NCI-H82 treated with DMSO at 0.1 percent for 48 hours (cell line): ENCODE measurements around the gene NFKBIB.
"Not testable (repeated sequence)": the region's sequence is repeated elsewhere in the genome, so short reads cannot be mapped to it uniquely, and the experiment has no call there.

Experiments used
- DNase-seq: peaks from one replicate; lab custom pipeline; 2025; ENCODE audit not compliant: unreplicated experiment; lab: John Stamatoyannopoulos, UW

Gene NFKBIB, protein sequence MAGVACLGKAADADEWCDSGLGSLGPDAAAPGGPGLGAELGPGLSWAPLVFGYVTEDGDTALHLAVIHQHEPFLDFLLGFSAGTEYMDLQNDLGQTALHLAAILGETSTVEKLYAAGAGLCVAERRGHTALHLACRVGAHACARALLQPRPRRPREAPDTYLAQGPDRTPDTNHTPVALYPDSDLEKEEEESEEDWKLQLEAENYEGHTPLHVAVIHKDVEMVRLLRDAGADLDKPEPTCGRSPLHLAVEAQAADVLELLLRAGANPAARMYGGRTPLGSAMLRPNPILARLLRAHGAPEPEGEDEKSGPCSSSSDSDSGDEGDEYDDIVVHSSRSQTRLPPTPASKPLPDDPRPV

DNA sequence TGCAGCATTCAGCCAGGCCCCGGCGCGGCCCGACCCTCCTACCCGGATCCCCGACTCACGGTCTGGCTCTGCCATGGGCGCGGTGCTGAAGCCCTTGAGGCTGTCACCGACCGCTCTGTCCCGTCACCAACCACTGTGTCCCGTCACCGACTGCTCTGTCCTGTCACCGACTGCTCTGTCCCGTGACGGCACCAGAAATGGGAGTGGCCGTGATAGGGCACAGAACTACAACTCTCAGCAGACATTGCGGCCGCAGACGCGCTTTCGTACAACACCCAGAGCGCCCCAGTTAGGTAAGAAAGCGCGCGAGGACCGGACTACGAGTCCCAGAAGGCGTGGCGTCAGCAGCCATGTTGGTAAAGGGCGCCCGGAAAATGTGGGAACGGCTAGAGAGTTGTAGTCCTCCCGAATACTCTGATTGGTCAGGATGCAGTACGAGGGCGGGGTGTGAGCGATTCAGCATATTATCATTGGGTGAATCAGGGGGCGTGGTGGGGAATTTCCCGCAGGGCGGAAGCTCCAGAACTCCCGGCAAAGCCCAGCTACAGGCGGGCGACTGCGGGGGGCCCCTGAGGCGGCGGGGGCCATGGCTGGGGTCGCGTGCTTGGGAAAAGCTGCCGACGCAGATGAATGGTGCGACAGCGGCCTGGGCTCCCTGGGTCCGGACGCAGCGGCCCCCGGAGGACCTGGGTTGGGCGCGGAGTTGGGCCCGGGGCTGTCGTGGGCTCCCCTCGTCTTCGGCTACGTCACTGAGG, at the start of gene NFKBIB, which contains the start of gene SIRT2:
Gene NFKBIB, plus strand, starts transcription at position 523 of the 755 bp plus-strand sequence. Its CDS starts 64 bp downstream, at position 587.
Gene SIRT2, minus strand, starts transcription at position 172 of the 755 bp plus-strand sequence. Its CDS starts 97 bp downstream, at position 75.
- peak; percentile 100 for DNase-seq

DNA sequence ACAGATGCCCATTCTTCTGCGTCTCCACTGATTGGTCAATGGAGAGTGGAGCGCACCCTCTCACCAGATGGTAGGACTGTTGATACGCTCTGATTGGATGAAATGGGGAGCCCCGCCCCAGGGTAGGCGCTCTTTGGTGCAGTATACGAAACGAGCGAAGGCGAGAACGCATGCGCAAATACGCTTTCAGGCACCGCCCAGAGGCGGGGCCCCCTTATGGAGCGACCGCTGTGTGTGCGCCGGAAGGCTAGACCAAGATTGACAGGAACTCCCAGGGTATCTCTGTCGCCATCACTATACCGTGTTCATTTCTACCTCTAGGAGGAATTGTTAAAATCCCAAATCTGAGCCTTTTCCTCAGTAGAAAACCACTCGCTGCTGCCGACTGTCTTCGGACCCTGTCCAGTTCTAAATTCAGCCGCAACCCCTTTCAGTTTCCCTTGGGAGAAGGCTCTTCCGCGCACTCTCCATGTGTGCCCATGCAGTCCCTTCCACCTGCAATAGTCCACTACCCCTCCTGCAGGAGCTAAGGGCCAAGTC, 49.3 kb upstream of the NFKBIB start:
- DNase-seq = no peak

DNA sequence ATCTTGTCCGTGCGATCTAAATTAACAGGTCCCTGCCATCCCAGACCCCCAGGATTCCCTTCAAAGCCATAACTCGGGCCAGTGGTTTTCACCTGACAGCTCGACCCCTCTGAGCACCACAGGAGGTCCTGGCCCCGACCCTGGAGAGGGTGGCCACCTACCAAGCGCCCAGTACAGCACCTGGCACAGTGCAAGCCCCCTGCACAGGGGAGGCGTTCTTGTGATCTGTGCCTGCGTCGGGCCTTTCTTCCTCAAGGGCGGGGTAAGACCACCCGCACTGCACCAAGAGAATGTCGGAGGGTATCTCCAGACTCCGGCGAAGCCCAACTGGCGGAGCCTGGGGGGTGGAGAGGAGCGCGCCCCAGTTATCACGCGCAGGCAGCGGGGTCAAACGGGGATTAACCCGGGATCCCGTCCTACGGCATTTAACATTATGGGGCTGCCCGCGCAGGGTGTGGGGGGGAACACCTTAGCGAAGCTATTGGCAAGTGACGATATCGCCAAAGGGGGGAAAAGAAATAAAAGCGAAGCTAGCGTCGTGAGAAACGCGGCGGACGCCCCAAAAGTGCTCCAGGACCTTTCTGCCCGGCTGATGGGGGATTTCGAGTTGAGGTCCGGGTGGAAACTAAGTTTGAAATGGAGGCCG, 48.7 kb upstream of the NFKBIB start:
- DNase-seq = peak; percentile 51

DNA sequence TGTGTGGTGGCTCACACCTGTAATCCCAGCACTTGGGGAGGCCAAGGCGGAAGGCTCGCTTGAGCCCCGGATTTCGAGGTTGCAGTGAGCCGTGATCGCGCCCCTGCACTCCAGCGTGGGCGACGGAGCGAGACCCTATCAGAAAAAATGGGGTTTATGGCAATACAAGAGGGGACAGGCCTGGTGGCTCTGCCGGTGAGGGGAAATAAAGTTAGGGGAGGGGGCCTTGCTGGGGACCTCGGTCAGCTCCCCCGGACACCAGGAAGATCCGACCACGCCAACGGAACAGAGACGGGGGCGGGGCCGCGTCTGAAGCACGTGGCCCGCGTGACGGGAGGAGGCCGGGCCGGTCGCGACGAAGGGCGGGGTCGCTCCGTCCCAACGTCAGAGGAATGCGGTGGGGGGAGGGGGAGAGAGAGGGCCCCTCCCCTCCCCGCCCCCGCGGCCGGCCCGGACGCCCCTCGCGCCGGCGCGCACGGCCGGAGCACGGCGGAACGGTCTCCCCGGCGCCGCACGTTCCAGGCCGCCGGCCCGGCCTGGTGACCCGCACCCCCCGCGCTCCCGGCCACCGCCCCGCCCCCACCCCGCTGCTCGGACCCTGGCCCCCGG, 48.0 kb upstream of the NFKBIB start:
- peak; percentile 82 for DNase-seq

DNA sequence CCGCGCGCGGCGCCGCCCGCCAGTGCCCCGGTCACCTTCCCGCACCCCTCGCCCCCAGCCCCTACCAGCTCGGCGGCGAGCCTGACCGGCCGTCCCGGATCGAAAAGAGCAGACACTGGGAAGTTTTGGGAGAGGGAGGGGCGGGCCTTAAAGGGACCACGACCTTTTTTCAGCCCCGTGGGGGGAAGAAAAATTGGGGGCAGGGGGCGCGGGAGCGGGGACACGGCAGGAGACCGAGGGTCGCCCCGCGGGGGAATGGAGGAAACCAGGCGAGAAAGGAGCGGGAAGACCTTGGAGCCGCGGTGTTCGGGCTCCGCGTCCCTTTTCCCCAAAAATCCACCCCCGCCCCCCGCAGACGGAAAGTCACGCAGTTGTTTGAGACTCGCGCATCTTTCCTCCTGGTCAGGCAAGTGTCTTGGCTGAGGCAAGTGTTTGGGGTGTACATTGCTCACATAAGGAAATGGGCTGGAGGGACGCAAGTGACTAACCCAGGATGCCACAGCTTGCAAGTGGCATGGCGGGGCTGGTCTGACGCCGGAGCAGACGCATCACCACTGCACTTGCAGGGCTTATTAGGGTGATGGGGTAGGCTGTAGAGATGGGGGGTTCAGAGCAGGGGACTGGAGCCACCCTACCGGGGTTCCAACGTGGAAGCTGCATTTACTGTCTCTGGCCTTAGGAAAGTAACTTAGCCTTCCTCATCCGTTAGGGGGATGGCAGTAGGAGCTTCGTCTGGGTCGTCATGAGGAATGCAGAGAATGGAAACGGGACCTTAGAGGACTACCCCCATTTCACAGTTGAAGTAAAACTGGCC, 47.3 kb upstream of the NFKBIB start:
- no peak for DNase-seq

DNA sequence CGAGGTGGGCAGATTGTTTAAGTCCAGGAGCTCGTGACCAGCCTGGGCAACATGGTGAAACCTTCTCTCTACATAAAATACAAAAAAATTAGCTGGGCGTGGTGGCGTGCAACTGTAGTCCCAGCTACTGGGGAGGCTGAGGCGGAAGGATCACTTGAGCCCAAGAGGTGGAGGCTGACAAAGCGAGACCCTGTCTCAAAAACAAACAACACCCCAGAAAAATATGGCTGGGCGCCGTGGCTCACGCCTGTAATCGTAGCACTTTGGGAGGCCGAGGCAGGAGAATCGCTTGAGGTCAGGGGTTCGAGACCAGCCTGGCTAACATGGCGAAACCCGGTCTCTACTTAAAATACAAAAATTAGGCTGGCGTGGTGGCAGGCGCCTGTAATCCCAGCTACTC, 46.6 kb upstream of the NFKBIB start:
- no peak for DNase-seq

DNA sequence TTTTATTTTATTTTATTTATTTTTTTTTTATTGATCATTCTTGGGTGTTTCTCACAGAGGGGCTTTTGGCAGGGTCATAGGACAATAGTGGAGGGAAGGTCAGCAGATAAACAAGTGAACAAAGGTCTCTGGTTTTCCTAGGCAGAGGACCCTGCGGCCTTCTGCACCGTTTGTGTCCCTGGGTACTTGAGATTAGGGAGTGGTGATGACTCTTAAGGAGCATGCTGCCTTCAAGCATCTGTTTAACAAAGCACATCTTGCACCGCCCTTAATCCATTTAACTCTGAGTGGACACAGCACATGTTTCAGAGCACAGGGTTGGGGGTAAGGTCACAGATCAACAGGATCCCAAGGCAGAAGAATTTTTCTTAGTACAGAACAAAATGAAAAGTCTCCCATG, 44.8 kb upstream of the NFKBIB start:
- peak; percentile 16 for DNase-seq

DNA sequence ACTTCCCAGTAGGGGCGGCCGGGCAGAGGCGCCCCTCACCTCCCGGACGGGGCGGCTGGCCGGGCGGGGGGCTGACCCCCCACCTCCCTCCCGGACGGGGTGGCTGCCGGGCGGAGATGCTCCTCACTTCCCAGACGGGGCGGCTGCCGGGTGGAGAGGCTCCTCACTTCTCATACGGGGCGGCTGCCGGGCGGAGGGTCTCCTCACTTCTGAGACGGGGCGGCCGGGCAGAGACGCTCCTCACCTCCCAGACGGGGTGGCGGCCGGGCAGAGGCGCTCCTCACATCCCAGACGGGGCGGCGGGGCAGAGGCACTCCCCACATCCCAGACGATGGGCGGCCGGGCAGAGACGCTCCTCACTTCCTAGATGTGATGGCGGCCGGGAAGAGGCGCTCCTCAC, 44.0 kb upstream of the NFKBIB start:
- not testable (repeated sequence) for DNase-seq

DNA sequence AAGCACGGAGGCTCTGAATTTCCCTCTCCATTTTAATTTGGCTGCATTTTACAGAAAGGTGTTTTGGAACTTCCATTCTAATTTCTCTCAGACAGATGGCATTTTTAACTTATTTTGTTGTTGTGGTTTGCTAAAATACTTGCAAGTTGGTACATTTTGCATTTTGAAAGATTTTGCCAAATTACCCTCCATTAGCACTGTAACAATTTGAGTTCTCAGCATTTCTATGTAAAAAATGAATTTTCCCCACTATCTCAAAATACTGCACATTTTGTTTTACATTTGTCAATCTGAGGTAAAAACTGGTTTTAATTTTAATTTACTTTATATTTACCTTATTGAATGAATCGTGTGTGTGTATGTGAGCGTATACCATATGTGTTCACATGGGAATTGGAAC, 43.0 kb upstream of the NFKBIB start:
- DNase-seq = no peak

DNA sequence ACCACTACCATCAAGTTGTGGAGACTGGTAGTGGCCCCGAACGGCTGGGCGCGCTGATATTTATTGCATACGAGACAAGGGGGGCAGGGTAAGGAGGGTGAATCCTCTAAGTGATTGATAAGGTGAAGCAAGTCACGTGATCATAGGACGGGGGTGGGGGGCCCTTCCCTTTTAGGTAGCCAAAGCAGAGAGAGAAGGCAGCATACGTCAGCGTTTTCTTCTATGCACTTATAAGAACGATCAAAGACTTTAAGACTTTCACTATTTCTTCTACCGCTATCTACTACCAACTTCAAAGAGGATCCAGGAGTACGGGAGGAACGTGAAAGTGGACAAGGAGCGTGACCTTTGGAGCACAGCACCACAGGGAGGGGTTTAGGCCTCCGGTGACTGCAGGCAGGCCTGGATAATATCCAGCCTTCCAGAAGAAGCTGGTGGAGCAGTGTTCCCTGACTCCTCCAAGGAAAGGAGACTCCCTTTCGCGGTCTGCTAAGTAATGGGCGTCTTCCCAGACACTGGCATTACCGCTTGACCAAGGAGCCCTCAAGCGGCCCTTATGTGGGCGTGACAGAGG, 40.1 kb upstream of the NFKBIB start:
- DNase-seq = not testable (repeated sequence)

DNA sequence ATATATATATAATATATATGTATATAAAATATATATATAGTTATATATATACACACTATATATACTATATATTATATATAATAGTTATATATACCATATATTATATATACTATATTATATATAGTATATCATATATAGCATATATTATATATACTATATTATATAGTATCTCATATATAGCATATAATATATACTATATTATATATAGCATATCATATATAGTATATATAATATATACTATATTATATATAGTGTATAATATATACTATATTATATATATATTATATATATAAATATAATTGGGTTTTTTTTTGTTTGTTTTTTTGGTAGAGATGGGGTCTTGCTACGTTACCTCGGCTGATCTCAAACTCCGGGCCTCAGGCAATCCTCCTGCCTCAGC, 38.4 kb upstream of the NFKBIB start:
- no peak for DNase-seq

DNA sequence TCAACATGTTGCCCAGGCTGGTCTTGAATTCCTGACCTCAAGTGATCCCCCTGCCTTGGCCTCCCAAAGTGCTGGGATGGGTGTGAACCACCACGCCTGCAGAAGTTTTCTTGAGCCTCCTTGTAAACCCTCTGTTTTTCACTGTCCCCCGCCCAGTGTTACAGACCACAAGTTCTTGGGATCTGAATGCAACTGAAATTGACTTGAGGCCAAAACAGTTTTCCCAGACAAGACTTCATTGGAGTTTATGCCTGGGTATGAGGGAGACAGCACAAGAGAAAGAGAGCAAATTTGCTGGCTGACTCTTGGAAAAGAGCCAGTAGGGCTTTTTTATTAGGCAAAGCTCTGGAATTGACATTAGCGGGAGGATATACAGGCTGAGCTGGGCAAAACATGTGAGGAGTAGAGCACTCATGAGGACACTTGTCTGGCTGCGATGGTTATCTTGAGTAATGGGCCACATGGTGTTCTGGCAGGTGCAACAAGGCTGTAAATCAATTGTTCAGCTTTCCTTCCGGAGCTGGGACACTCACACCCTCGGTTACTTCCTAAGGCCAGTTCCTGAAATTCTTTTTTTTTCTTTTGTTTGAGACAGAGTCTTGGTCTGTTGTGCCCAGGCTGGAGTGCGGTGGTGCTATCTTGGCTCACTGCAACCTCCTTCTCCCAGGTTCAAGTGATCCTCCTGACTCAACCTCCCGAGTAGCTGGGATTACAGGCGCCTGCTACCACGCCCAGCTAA, 37.3 kb upstream of the NFKBIB start:
- no peak for DNase-seq

DNA sequence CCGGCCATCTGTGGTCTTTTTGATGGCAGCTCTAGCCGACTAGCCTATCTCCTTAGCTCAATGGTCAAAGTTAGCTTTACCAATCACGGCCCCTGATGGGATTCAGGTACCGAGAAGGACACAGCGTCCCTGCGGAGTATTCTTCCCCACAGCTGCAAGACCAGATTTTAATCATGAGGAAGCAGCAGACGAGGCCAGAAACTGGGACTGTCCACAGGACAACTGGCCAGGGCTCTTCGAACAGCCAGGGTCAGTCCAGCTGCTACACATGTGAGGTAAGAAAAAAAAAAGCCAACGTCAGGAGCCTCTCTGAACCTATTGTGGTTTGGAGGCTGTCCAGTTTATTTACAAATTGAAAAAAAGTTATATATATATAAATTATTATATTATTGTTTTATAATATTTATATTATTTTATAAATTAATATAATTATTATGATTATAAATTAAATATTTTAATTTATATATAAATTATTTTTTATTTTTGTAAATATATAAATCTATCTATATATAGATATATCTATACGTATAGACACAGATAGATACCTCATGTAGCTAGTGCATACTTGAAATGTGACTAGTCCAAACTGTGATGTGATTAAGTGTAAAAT, 32.5 kb upstream of the NFKBIB start:
- DNase-seq = no peak

DNA sequence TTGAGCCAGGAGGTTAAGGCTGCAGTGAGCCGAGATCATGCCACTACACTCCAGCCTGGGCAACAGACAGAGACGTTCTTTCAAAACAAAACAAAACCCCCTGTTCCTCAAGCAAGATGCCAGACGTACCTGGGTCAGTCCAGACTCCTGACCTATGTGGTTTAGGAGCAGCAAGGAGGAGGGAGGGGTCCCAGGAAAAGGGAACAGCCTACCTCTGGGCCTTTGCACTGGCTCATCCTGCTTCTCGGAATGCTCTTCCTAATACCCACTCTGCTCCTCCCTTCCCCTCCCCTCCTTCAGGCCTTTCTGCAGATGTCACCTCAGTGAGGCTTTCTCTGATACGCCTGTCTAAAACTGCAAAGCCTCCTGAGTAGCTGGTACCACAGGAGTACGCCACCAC, 31.2 kb upstream of the NFKBIB start:
- DNase-seq = no peak

DNA sequence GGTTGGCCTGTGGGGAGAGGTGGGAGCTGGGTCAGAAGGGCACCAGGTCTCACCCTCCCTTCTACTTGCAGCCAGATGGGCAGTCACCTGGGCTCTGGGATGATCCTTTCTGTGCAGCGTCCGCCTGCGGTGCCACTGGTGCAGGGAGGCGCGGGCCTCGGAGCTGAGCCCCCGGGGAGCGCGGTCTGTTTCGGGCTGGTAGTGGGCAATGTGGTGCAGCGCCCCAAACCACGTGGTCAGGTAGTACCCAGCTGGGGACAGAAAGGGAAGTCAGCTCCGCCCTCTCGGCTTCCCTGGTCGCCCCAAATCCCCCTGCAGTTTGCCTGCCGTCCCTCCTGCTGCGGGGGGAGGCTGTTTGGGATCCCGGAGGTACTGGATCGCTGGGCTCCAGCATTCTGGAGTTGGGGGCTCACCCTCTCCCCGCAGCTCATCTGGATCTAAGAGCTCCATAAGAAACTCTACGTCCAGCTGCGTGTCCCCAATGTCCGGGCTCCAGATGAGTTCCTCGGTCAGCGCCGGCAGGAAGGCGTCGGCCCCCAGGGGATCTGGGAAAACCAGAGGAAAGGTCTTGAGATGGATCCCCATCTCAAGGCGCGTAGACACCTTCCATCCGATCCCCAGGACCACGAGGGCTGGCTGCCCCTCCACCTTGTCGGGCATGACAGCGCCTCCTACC, 30.5 kb upstream of the NFKBIB start:
- DNase-seq = no peak

DNA sequence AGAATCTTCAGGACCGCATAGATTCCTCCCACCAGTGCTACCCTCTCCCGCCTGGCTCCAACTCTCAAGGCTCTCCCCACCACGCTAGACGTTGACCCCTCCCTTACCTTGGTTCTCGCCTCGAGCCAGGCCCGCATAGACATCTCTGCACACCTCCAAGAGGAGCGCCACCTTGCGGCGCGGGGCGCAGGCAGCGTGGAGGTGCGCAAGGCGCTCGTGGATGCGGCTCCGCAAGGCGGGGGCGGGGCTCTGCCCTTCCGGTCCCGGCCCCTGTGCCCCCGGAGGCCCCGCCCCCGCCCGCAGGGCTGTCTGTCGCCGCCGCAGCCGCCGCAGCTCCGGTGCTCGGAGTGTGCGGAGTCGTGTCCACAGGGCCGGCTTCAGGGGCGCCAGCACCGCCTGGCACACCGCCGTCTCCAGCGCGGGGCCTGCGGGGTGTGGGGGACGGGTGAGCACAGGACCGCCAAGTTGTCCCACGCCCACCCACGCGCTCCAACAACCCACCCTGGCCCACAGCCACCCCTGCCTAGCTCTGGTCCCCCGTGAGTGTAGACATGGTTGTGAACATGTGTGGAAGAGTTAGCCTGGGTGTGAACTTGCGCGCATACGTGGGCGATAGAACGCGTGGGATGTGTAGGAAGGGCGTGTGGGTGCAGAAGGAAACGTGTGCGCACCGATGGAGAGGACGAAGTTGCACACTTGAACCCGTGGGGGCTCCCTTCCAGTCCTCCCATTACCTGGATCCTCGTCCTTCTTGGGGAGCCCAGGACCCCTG, 29.7 kb upstream of the NFKBIB start:
- peak; percentile 30 for DNase-seq

DNA sequence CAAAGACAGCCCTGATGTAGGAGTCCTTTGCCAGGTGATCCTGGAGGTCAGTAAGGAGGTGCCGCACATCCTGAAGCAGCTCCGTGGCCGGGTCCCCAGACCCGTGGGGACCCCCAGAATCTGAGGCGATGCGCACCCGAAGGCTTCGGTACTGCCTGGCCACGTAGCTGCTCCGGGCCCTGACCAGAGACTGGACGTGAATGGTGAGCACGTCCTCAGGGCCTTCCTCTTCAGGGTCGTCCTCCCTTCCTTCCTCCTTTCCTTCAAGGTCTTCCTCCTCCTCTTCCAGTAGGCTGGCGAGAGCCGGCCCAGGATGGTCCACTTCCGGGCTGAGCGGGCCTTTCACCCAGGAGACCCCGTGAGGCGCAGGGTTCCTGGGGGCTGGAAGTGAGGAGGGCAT, 29.2 kb upstream of the NFKBIB start:
- no peak for DNase-seq
